ENCODE measurements around the gene C1orf141.

- TF ChIP-seq CTCF (IDR thresholded peaks at IDR 0.05) (no peak), POLR2A (IDR thresholded peaks at IDR 0.05) (no peak), POLR2AphosphoS5 (IDR thresholded peaks at IDR 0.05) (no peak), EP300 (IDR thresholded peaks at IDR 0.05; ENCODE audit: low read depth) (no peak)
These were observed 45.0 kb downstream of the C1orf141 start for GRCh38 chr1:67089685-67090208.

Measured in transverse colon (tissue), 4 donors.